ENCODE data around the gene EEF1G. TPM values are rescaled to one million over a fixed set of nuclear protein-coding genes. Genes with fewer than 3 reads are reported as not detected.

The EEF1G gene
- total and polyA plus RNA-seq, 9 of the 15 experiments (the other 6 are each of a cell fraction or from before 2014, with no cell fraction given) = 985 to 2,349 (median 2,035) TPM

- Histone ChIP-seq H3K27ac (ENCODE audit: extremely low read depth, low read depth, low read length) (peak overlapping the region; percentile 12; the same call in 1 of the 3 replicates), H3K79me2 (ENCODE audit: control insufficient read depth, insufficient read depth, low read length) (peaks cover 23% of the 10 kb centered on the region), H3K4me3 (no peak overlapping the region), H2AFZ (ENCODE audit: low read depth, low read length) (no peak overlapping the region), H3K9me1 (ENCODE audit: control insufficient read depth, insufficient read depth, low read length) (no peaks in the 10 kb centered on the region), H3K9ac (ENCODE audit: insufficient read depth in 1 of 2, low read depth in 2 of 2, low read length in 2 of 2) (peak overlapping the region in 1 of 2 experiments; percentile 47; a peak in 1 of 4 replicates), H3K27me3 (ENCODE audit: control insufficient read depth in 2 of 2, insufficient read depth in 2 of 2, low read length in 2 of 2) (no peaks in the 10 kb centered on the region), H3K4me2 (ENCODE audit: insufficient read depth, low read length) (no peak overlapping the region), H4K20me1 (replicated peaks; ENCODE audit: control insufficient read depth, insufficient read depth, low read length) (peaks cover 5% of the 10 kb centered on the region; the same call in 1 of the 2 replicates), H3K9me3 (replicated peaks; ENCODE audit: control insufficient read depth, insufficient read depth, low read depth, low read length) (no peaks in the 10 kb centered on the region), H3K4me1 (replicated peaks in 1 of 2; ENCODE audit: control insufficient read depth in 2 of 2, insufficient read depth in 2 of 2, low read length in 2 of 2) (peaks cover 53% of the 10 kb centered on the region in 2 experiments), H3K36me3 (ENCODE audit: control insufficient read depth, insufficient read depth, low read length) (peaks cover 73% of the 10 kb centered on the region)
- intact Hi-C loops (cut with micrococcal nuclease) = no loop called here
- BruUV-seq (replicated peaks) = no TSS peak
- TF ChIP-seq TEAD4 (IDR thresholded peaks at IDR 0.05; ENCODE audit: low read length) (no peak), TEAD4 (CRISPR knock-in tag; IDR thresholded peaks at IDR 0.05; ENCODE audit: borderline replicate concordance) (no peak), TRIM28 (IDR thresholded peaks at IDR 0.05) (no peak), TCF3 (CRISPR knock-in tag; IDR thresholded peaks at IDR 0.05) (no peak), SUPT5H (IDR thresholded peaks at IDR 0.05) (peak; percentile 5; the same call in 1 of the 2 replicates), POLR2A (conservative IDR thresholded peaks at IDR 0.05) (0 out of 2 replicates have a peak, but pooled peaks have one; percentile 2), ZKSCAN1 (IDR thresholded peaks at IDR 0.05; ENCODE audit: low read depth, low read length) (no peak), TAF7 (tag; IDR thresholded peaks at IDR 0.05) (no peak), NBN (IDR thresholded peaks at IDR 0.05; ENCODE audit: low read depth) (no peak)
- TF ChIP-seq, protein P1, sequence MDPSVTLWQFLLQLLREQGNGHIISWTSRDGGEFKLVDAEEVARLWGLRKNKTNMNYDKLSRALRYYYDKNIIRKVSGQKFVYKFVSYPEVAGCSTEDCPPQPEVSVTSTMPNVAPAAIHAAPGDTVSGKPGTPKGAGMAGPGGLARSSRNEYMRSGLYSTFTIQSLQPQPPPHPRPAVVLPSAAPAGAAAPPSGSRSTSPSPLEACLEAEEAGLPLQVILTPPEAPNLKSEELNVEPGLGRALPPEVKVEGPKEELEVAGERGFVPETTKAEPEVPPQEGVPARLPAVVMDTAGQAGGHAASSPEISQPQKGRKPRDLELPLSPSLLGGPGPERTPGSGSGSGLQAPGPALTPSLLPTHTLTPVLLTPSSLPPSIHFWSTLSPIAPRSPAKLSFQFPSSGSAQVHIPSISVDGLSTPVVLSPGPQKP (CRISPR knock-in tag; IDR thresholded peaks at IDR 0.05) = no peak
- POLR2A ChIA-PET = interaction anchor here (0.5 to 2.1 kb wide), 7 partner anchors 15 to 242 kb away, joined by 3 to 14 read pairs (median 3); partner anchors contain the start of gene EEF1G
- FAIRE-seq (no peak), DNase-seq (ENCODE audit: extremely low read depth in 1 of 4, low spot score in 3 of 4) (no peak), ATAC-seq (no peak)
- in situ Hi-C loops (cut with MboI) = loop anchor here (5.0 to 10.0 kb wide), 2 partner anchors 136 to 164 kb away; no protein-coding TSS in a partner anchor
- 86% methylated on average over 8 of the region's 9 CpGs for WGBS (ENCODE audit: insufficient coverage, low coverage, missing lambda C conversion rate)
- CTCF ChIA-PET (ENCODE audit: low intra/inter-chr PET ratio) = interaction anchor here (0.6 to 3.9 kb wide), 3 partner anchors 134 to 789 kb away, joined by 3 to 48 read pairs (median 15); no protein-coding TSS in a partner anchor
Observed at GRCh38 chr11:62558669-62559068, 15.0 kb downstream of the EEF1G start.

Data from K562 (cell line).